Loucy (cell line): ENCODE data around the gene ZNF296.
"Not testable (repeated sequence)": the region's sequence is repeated elsewhere in the genome, so short reads cannot be mapped to it uniquely, and the experiment has no call there.

Experiments used
- H2AFZ ChIP-seq: fragments of 200-600 bp; sonication (generic); 2 replicates; pipeline ENCODE4 v1.6.0; 2016; ENCODE audit warnings: antibody characterized with exemption, mild to moderate bottlenecking, low read length, moderate library complexity
- H3F3A ChIP-seq: fragments of 200-600 bp; 2 replicates; pipeline ENCODE4 v1.6.0; 2016; ENCODE audit warnings: antibody characterized with exemption, low read depth, mild to moderate bottlenecking
- H3K27me3 ChIP-seq: fragments of 200-600 bp; sonication (generic); 2 replicates; pipeline ENCODE4 v1.6.1; 2014; ENCODE audit warnings: low read length, mild to moderate bottlenecking; ENCODE audit not compliant: insufficient read depth, poor library complexity, severe bottlenecking
- H3K36me3 ChIP-seq: fragments of 200-600 bp; sonication (generic); 2 replicates; pipeline ENCODE4 v1.6.1; 2016; ENCODE audit warnings: low read length; ENCODE audit not compliant: insufficient read depth
- H3K4me1 ChIP-seq: fragments of 200-600 bp; sonication (generic); 2 replicates; pipeline ENCODE4 v1.5.1; 2014; ENCODE audit warnings: low read length, mild to moderate bottlenecking; ENCODE audit not compliant: insufficient read depth, poor library complexity, severe bottlenecking
- H3K4me2 ChIP-seq: fragments of 200-600 bp; sonication (generic); 2 replicates; pipeline ENCODE4 v1.6.0; 2014; ENCODE audit warnings: antibody characterized with exemption, low read length, low read depth, mild to moderate bottlenecking; ENCODE audit not compliant: poor library complexity, severe bottlenecking
- H3K4me3 ChIP-seq: fragments of 200-600 bp; sonication (generic); 2 replicates; pipeline ENCODE4 v1.5.1; 2014; ENCODE audit warnings: low read length, mild to moderate bottlenecking, mixed read lengths; ENCODE audit not compliant: poor library complexity, severe bottlenecking
- H3K79me2 ChIP-seq: fragments of 200-600 bp; sonication (generic); 2 replicates; pipeline ENCODE4 v1.6.1; 2014; ENCODE audit warnings: low read length; ENCODE audit not compliant: insufficient read depth
- H3K9ac ChIP-seq: fragments of 200-600 bp; sonication (generic); 2 replicates; pipeline ENCODE4 v1.6.0; 2014; ENCODE audit warnings: mild to moderate bottlenecking, low read depth, low read length, moderate library complexity; ENCODE audit not compliant: poor library complexity, severe bottlenecking
- H3K9me2 ChIP-seq: fragments of 200-600 bp; sonication (generic); replicated peaks from 2 replicates; pipeline ENCODE4 v1.6.1; 2016; ENCODE audit warnings: low read depth, low read length, mixed read lengths
- H3K9me3 ChIP-seq: fragments of 200-600 bp; sonication (generic); 2 replicates; pipeline ENCODE4 v1.6.1; 2014; ENCODE audit warnings: mild to moderate bottlenecking, antibody characterized with exemption, low read length, low read depth; ENCODE audit not compliant: insufficient read depth
- H4K20me1 ChIP-seq: fragments of 200-600 bp; sonication (generic); 2 replicates; pipeline ENCODE4 v1.6.0; 2014; ENCODE audit warnings: antibody characterized with exemption, low read length, mild to moderate bottlenecking; ENCODE audit not compliant: insufficient read depth, poor library complexity, severe bottlenecking
- CTCF ChIP-seq: fragments of 200-600 bp; sonication (generic); conservative IDR thresholded peaks from 2 replicates; pipeline ENCODE4 v1.5.1; 2014; ENCODE audit warnings: mild to moderate bottlenecking, antibody characterized with exemption, low read length
- EZH2phosphoT487 ChIP-seq: fragments of 200-600 bp; IDR thresholded peaks from 2 replicates; pipeline ENCODE4 v1.6.1; 2018; ENCODE audit warnings: antibody characterized with exemption, mild to moderate bottlenecking, moderate library complexity, borderline replicate concordance

Gene ZNF296

GRCh38 chr19:45107621-45108150, 31.4 kb upstream of the ZNF296 start:
- Histone ChIP-seq H3K9me3 (no peaks in the 10 kb centered on the region), H3K4me3 (no peak overlapping the region), H3K4me1 (peaks cover 7% of the 10 kb centered on the region), H3F3A (no peaks in the 10 kb centered on the region), H3K36me3 (peaks cover 15% of the 10 kb centered on the region; the same call in 1 of the 2 replicates), H3K9me2 (no peaks in the 10 kb centered on the region), H3K79me2 (peaks cover 82% of the 10 kb centered on the region), H3K27me3 (no peaks in the 10 kb centered on the region), H3K9ac (no peak overlapping the region), H3K4me2 (no peak overlapping the region), H2AFZ (no peak overlapping the region), H4K20me1 (peaks cover 6% of the 10 kb centered on the region)
- TF ChIP-seq EZH2phosphoT487 (no peak), CTCF (no peak)

GRCh38 chr19:45106363-45106762, 30.1 kb upstream of the ZNF296 start:
- H2AFZ ChIP-seq, H3K9ac ChIP-seq, H3K9me3 ChIP-seq, H3K9me2 ChIP-seq, H3K4me1 ChIP-seq, H3F3A ChIP-seq, H3K27me3 ChIP-seq, H3K4me2 ChIP-seq, H3K4me3 ChIP-seq: not testable (repeated sequence)
- peaks cover 12% of the 10 kb centered on the region for H4K20me1 ChIP-seq
- H3K36me3 ChIP-seq, result peaks cover 15% of the 10 kb centered on the region; the same call in 1 of the 2 replicates
- peaks cover 84% of the 10 kb centered on the region for H3K79me2 ChIP-seq

- peaks cover 87% of the 10 kb centered on the region for H3K79me2 ChIP-seq
- peaks cover 20% of the 10 kb centered on the region for H4K20me1 ChIP-seq
- TF ChIP-seq CTCF, result no peak
- no peak for TF ChIP-seq EZH2phosphoT487
- H3K9me3 ChIP-seq, result no peaks in the 10 kb centered on the region
- no peak overlapping the region for H2AFZ ChIP-seq
- H3K27me3 ChIP-seq, result no peaks in the 10 kb centered on the region
- H3K36me3 ChIP-seq, result peaks cover 17% of the 10 kb centered on the region; the same call in 1 of the 2 replicates
- no peak overlapping the region for H3K9ac ChIP-seq
- no peaks in the 10 kb centered on the region for H3F3A ChIP-seq
- H3K4me3 ChIP-seq, result no peak overlapping the region
- H3K4me2 ChIP-seq, result peak overlapping the region; percentile 12
- H3K4me1 ChIP-seq, result peaks cover 7% of the 10 kb centered on the region
- no peaks in the 10 kb centered on the region for H3K9me2 ChIP-seq
Measured at GRCh38 chr19:45104658-45105349, 28.5 kb upstream of the ZNF296 start.
